Rectal smooth muscle tissue (tissue), 1 donor: ENCODE measurements around the gene BACE2.

ENCODE experiments used
- H3K27ac ChIP-seq: one replicate; pipeline ENCODE4 v1.7.0; 2013; ENCODE audit warnings: low read depth, low read length, inconsistent platforms
- H3K27me3 ChIP-seq: one replicate; pipeline ENCODE4 v1.7.0; 2013; ENCODE audit warnings: low read length; ENCODE audit not compliant: control insufficient read depth, insufficient read depth
- H3K36me3 ChIP-seq: one replicate; pipeline ENCODE4 v1.7.0; 2013; ENCODE audit warnings: low read length; ENCODE audit not compliant: control insufficient read depth, insufficient read depth
- H3K4me1 ChIP-seq: one replicate; pipeline ENCODE4 v1.7.0; 2013; ENCODE audit warnings: low read length; ENCODE audit not compliant: control insufficient read depth, insufficient read depth
- H3K4me3 ChIP-seq: one replicate; pipeline ENCODE4 v1.7.0; 2013; ENCODE audit warnings: low read length
- H3K9ac ChIP-seq: one replicate; pipeline ENCODE4 v1.7.0; 2013; ENCODE audit warnings: low read length

Gene BACE2

GRCh38 chr21:41167348-41168342 is at the start of gene BACE2:
Gene BACE2, plus strand, starts transcription at chr21:41168160. Its CDS starts 104 bp downstream, at chr21:41168264.
- Histone ChIP-seq H3K4me1 (peaks cover 5% of the 10 kb centered on the region), H3K9ac (peak within 1 kb of the TSS; percentile 55), H3K4me3 (peak within 1 kb of the TSS; percentile 73), H3K27ac (peak within 1 kb of the TSS; percentile 94), H3K36me3 (no peaks in the 10 kb centered on the region), H3K27me3 (no peaks in the 10 kb centered on the region)

- Histone ChIP-seq H3K4me1 (no peaks in the 10 kb centered on the region), H3K27ac (no peak overlapping the region), H3K36me3 (no peaks in the 10 kb centered on the region), H3K9ac (no peak overlapping the region), H3K27me3 (no peaks in the 10 kb centered on the region), H3K4me3 (no peak overlapping the region)
Measured at GRCh38 chr21:41119901-41120300, 48.1 kb upstream of the BACE2 start.

GRCh38 chr21:41120997-41121396 is 47.0 kb upstream of the BACE2 start:
- H3K4me3 ChIP-seq: no peak overlapping the region
- H3K36me3 ChIP-seq: no peaks in the 10 kb centered on the region
- H3K4me1 ChIP-seq: no peaks in the 10 kb centered on the region
- no peaks in the 10 kb centered on the region for H3K27me3 ChIP-seq
- no peak overlapping the region for H3K9ac ChIP-seq
- H3K27ac ChIP-seq: no peak overlapping the region

- Histone ChIP-seq H3K9ac (no peak overlapping the region), H3K36me3 (no peaks in the 10 kb centered on the region), H3K4me1 (no peaks in the 10 kb centered on the region), H3K27me3 (no peaks in the 10 kb centered on the region), H3K4me3 (no peak overlapping the region), H3K27ac (no peak overlapping the region)
Measured at GRCh38 chr21:41121785-41122415, 46.1 kb upstream of the BACE2 start.

GRCh38 chr21:41124641-41125201 is 43.2 kb upstream of the BACE2 start:
- Histone ChIP-seq H3K4me1 (no peaks in the 10 kb centered on the region), H3K36me3 (no peaks in the 10 kb centered on the region), H3K9ac (no peak overlapping the region), H3K27me3 (no peaks in the 10 kb centered on the region), H3K27ac (peak overlapping the region; percentile 26), H3K4me3 (no peak overlapping the region)

GRCh38 chr21:41128981-41129380 is 39.0 kb upstream of the BACE2 start:
- Histone ChIP-seq H3K27me3 (no peaks in the 10 kb centered on the region), H3K4me1 (no peaks in the 10 kb centered on the region), H3K27ac (no peak overlapping the region), H3K9ac (no peak overlapping the region), H3K36me3 (no peaks in the 10 kb centered on the region), H3K4me3 (no peak overlapping the region)

- Histone ChIP-seq H3K9ac (no peak overlapping the region), H3K36me3 (no peaks in the 10 kb centered on the region), H3K27ac (no peak overlapping the region), H3K4me3 (no peak overlapping the region), H3K27me3 (no peaks in the 10 kb centered on the region), H3K4me1 (no peaks in the 10 kb centered on the region)
Measured at GRCh38 chr21:41130883-41131282, 37.1 kb upstream of the BACE2 start.

GRCh38 chr21:41133874-41134522 is 34.0 kb upstream of the BACE2 start:
- no peak overlapping the region for H3K27ac ChIP-seq
- H3K36me3 ChIP-seq: no peaks in the 10 kb centered on the region
- H3K4me3 ChIP-seq: no peak overlapping the region
- H3K9ac ChIP-seq: no peak overlapping the region
- no peaks in the 10 kb centered on the region for H3K27me3 ChIP-seq
- no peaks in the 10 kb centered on the region for H3K4me1 ChIP-seq

- Histone ChIP-seq H3K9ac (no peak overlapping the region), H3K4me1 (no peaks in the 10 kb centered on the region), H3K4me3 (no peak overlapping the region), H3K36me3 (no peaks in the 10 kb centered on the region), H3K27me3 (no peaks in the 10 kb centered on the region), H3K27ac (no peak overlapping the region)
Measured at GRCh38 chr21:41135746-41136145, 32.2 kb upstream of the BACE2 start.

- Histone ChIP-seq H3K4me3 (no peak overlapping the region), H3K36me3 (no peaks in the 10 kb centered on the region), H3K9ac (no peak overlapping the region), H3K27me3 (no peaks in the 10 kb centered on the region), H3K27ac (no peak overlapping the region), H3K4me1 (no peaks in the 10 kb centered on the region)
Measured at GRCh38 chr21:41136286-41136685, 31.7 kb upstream of the BACE2 start.

- H3K4me1 ChIP-seq: no peaks in the 10 kb centered on the region
- no peak overlapping the region for H3K27ac ChIP-seq
- no peaks in the 10 kb centered on the region for H3K36me3 ChIP-seq
- H3K27me3 ChIP-seq: no peaks in the 10 kb centered on the region
- H3K4me3 ChIP-seq: no peak overlapping the region
- no peak overlapping the region for H3K9ac ChIP-seq
Measured at GRCh38 chr21:41137401-41137800, 30.6 kb upstream of the BACE2 start.

GRCh38 chr21:41137889-41138288 is 30.1 kb upstream of the BACE2 start:
- Histone ChIP-seq H3K27ac (no peak overlapping the region), H3K36me3 (no peaks in the 10 kb centered on the region), H3K4me3 (no peak overlapping the region), H3K9ac (no peak overlapping the region), H3K4me1 (no peaks in the 10 kb centered on the region), H3K27me3 (no peaks in the 10 kb centered on the region)
